CD4-positive, alpha-beta T cell treated with Interleukin-6 at 100 ng/mL for 8 hours (primary cell): ENCODE data around the gene EPG5.
"Not testable (repeated sequence)": the region's sequence is repeated elsewhere in the genome, so short reads cannot be mapped to it uniquely, and the experiment has no call there.

Source experiments
- DNase-seq: peaks from one replicate; pipeline ENCODE4 v3.0.0-alpha.2; 2020; ENCODE audit warnings: mixed read lengths, low spot score

EPG5 gene

GRCh38 chr18:45863469-45863868, 103.7 kb downstream of the EPG5 start:
- DNase-seq: no peak

GRCh38 chr18:45861926-45862325, 105.2 kb downstream of the EPG5 start:
- DNase-seq: no peak

DNA sequence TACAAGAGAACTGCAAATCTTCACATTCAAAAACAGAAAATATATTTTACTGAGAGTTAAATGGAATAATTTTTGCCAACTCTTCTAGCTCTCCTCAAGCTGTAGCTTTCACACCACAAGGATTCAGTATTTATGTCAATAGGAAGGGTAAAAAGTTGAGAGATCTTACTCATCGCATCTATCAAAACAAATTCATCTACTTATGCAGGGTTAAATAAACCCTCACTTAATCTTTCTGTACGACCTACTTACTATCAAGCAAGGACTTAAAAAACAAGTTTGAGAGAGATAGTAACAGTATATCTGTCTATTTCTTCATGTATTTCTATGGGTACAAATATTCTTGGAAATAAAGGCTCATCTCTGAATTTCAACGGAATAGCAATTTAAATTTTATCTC, 106.2 kb downstream of the EPG5 start:
- no peak for DNase-seq

GRCh38 chr18:45860492-45860891, 106.6 kb downstream of the EPG5 start:
- DNase-seq: no peak

DNA sequence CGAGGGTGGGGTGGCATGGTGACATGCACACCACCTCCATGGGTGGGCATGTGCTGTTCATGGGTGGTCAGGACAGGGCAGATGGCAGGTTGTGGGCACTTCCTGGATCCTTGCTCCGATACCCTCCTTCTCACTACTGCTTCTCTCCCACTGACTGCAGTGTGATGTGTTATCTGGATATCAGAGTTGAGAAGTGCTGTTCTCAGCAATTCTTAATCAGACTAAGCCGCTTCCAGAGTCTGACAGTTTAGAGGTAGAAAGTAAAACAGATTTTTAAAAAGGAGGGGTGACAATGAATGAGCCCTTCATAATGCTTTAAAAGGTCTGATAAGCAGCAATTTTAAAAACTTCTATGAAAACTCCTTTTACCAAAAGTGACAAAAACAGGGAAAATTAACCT, 107.8 kb downstream of the EPG5 start:
- no peak for DNase-seq

GRCh38 chr18:45856531-45856930, 110.6 kb downstream of the EPG5 start:
- DNase-seq: no peak

- no peak for DNase-seq
These were observed 113.0 kb downstream of the EPG5 start for GRCh38 chr18:45854036-45854586.

DNA sequence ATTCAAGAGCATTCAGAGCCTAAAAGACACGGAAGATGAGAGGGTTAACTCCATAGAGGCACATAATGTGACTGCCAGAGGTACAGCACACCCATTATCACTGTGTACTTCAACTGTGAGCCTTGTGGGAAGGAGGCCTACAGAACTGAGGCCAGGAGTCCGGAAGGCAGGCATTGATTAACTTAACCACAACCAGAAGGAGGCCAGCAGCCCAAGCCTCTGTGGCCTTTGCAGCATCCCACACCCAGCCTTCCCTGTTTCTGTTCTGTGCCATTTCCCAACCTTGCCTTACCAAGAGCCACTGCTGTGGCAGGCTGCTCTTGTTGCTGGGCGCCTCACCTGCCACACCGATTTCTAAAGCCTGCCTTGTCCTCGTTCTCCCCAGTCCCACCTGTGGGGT, 114.5 kb downstream of the EPG5 start:
- DNase-seq: no peak

DNA sequence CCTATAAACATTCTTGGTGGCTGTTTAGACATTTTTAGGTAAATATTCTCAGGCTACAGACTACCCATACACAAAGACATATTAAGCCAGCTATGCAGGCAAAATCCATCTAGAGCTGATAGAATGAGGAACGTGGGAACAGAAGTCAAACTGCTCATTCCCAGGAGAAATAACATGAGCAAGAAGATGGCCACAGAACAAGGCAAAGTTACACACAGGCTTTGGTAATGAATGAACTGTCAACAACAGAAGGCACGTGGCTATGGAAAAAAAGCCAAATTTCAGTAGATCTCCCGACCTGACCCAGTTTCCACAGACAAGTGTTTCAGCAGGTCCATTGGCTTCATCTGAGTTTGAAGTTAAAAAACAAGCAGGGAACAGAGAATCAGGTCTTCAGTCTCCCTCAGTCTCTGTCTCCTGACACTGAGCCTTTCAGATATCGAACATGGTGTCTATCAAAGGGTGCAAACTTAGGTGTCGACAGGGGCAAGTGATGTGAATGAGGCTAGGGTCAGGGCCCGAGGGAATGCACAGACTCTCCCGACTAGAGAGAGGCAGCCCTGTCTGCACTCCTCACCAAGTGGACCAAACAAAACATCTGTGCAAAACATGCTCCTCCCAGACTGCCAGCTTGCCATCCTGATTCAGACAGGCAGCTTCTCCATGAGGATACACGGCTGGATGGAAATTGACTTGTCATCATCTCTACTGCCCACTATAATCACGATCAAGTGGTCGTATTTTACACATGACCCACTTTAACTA, 115.8 kb downstream of the EPG5 start:
- DNase-seq: no peak

GRCh38 chr18:45850021-45850420, 117.1 kb downstream of the EPG5 start:
- no peak for DNase-seq

GRCh38 chr18:45849529-45849928, 117.6 kb downstream of the EPG5 start:
- no peak for DNase-seq

- DNase-seq: not testable (repeated sequence)
These were observed 118.5 kb downstream of the EPG5 start for GRCh38 chr18:45848643-45849042.

DNA sequence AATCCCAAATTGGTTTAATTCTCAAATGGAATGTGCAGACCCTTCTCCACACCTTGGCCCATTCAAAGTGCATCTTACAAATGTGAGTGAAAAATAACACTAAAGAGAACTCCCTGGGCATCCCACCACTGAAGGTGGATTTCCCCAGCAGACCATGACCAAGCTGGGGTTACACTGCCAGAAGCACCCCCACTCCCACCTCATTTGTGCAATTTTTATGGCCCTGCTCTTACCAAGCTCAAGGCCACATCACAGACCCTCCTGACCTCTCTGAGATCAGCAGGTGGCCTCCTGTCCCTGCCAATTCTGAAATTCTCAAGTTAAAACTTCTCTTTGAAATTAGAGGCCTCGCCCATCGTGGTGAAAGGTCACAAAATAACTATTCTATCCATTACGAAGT, 120.0 kb downstream of the EPG5 start:
- no peak for DNase-seq

DNA sequence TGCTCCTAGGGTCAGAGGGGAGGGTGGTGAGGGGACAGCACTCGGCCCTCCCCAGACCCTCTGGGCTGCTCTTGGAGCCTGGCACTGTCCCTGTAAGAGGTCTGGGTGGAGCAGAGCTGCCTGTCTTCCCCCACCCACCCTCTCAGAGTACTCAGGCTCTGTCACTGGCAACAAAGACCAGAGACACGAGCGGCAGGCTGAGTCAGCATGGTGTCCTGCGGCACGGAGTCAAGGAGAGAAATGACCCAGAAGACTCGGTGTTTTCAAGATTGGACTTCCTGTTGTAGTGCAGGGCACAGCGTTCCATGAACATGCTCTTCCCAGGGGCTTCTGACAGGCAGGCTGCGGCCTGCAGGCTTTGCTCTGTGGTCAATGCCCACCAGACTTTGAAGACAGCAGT, 121.7 kb downstream of the EPG5 start:
- no peak for DNase-seq

GRCh38 chr18:45844938-45845337, 122.2 kb downstream of the EPG5 start:
- DNase-seq: no peak

DNA sequence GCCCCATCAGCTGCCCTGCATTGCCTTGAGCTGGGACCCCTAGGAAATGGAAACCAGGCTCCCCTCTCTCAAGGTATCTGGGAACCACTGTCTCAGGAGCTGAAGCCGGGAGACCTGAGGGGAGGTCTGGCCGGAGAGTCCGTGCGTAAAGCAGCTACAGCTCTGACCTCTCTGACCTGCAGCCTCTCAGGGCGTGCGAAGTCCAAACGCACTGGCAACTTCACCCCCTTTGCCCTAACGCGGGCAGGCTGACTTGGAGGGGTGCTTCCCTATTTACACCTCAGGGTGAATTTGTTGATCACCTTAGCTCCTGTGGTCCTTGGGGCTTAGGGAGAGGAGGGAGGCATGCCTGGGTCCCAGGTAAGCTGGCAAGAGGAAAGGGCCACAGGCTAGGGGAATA, 124.1 kb downstream of the EPG5 start:
- DNase-seq: no peak

DNA sequence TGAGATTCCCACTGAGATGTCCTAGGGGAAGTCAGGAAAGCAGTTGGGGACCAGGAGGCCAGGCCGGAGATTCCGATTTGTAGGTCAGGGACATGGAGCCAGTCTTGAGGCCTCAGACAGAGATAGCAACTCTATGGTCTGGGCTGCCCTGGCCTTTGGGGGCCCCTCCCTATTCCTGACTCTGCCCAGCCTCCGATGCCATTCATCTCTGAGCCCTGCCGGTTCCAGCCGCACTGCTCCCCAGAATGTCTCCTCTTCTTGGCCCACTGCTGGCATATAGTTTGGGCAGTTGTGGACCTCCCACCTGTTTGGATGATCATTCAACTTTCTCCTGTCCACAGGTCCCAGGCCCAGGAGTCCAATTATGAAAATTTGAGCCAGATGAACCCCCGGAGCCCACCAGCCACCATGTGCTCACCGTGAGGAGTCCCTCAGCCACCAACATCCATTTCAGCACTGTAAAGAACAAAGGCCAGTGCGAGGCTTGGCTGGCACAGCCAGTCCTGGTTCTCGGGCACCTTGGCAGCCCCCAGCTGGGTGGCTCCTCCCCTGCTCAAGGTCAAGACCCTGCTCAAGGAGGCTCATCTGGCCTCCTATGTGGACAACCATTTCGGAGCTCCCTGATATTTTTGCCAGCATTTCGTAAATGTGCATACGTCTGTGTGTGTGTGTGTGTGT, 125.2 kb downstream of the EPG5 start:
- DNase-seq: no peak

- DNase-seq: no peak
These were observed 125.9 kb downstream of the EPG5 start for GRCh38 chr18:45841060-45841764.

GRCh38 chr18:45839414-45840395, 127.4 kb downstream of the EPG5 start:
- no peak for DNase-seq

DNA sequence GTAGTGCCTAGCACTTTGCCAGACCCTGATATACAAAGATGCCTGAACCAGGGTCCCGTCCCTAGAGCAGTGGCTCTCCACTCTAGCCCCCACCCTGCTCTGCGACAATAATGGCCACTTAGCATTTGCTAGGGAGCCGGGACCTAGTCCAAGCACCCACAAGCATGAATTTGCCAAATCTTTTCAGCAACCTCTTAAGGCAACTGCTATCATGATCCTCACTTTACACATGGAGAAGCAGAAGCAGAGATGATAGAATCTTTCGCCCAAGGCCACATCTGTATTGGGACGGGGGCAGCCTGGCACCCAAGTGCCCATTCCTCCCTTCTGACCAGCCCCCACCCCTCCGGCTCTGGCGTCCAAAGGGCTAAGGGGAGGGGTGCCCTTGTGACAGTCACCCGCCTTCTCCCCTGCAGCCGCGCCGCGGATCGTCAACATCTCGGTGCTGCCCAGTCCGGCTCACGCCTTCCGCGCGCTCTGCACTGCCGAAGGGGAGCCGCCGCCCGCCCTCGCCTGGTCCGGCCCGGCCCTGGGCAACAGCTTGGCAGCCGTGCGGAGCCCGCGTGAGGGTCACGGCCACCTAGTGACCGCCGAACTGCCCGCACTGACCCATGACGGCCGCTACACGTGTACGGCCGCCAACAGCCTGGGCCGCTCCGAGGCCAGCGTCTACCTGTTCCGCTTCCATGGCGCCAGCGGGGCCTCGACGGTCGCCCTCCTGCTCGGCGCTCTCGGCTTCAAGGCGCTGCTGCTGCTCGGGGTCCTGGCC, 128.6 kb downstream of the EPG5 start:
- no peak for DNase-seq
